Measurements from ENCODE around the gene DAAM1.

Gene DAAM1

GRCh38 chr14:59302313-59302712 is 113.8 kb downstream of the DAAM1 start:
- Mint-ChIP-seq H3K36me3 (ENCODE audit: low read depth) (no peaks in the 10 kb centered on the region), H3K4me1 (peaks cover 13% of the 10 kb centered on the region), H3K9me3 (no peaks in the 10 kb centered on the region), H3K4me3 (no peak overlapping the region), H3K27me3 (ENCODE audit: low read depth, poor library complexity) (no peaks in the 10 kb centered on the region), H3K27ac (no peak overlapping the region)
- DNase-seq, result no peak
- TF ChIP-seq CTCF (IDR thresholded peaks at IDR 0.05), result no peak

GRCh38 chr14:59303216-59303615 is 114.7 kb downstream of the DAAM1 start:
- no peaks in the 10 kb centered on the region for H3K9me3 Mint-ChIP-seq
- no peak for DNase-seq
- H3K27me3 Mint-ChIP-seq (ENCODE audit: low read depth, poor library complexity), result no peaks in the 10 kb centered on the region
- H3K4me1 Mint-ChIP-seq, result peaks cover 17% of the 10 kb centered on the region
- no peaks in the 10 kb centered on the region for H3K36me3 Mint-ChIP-seq (ENCODE audit: low read depth)
- no peak overlapping the region for H3K27ac Mint-ChIP-seq
- no peak for TF ChIP-seq CTCF (IDR thresholded peaks at IDR 0.05)
- H3K4me3 Mint-ChIP-seq, result no peak overlapping the region

GRCh38 chr14:59305231-59305630 is 116.8 kb downstream of the DAAM1 start:
- Mint-ChIP-seq H3K9me3 (no peaks in the 10 kb centered on the region), H3K4me1 (peaks cover 24% of the 10 kb centered on the region), H3K4me3 (no peak overlapping the region), H3K27me3 (ENCODE audit: low read depth, poor library complexity) (no peaks in the 10 kb centered on the region), H3K27ac (no peak overlapping the region), H3K36me3 (ENCODE audit: low read depth) (no peaks in the 10 kb centered on the region)
- no peak for DNase-seq
- no peak for TF ChIP-seq CTCF (IDR thresholded peaks at IDR 0.05)

GRCh38 chr14:59305836-59306555 is 117.5 kb downstream of the DAAM1 start:
- no peak overlapping the region for H3K27ac Mint-ChIP-seq
- no peak for DNase-seq

GRCh38 chr14:59306775-59307174 is 118.3 kb downstream of the DAAM1 start:
- H3K4me3 Mint-ChIP-seq, result no peak overlapping the region
- H3K36me3 Mint-ChIP-seq (ENCODE audit: low read depth), result no peaks in the 10 kb centered on the region
- TF ChIP-seq CTCF (IDR thresholded peaks at IDR 0.05), result no peak
- H3K27me3 Mint-ChIP-seq (ENCODE audit: low read depth, poor library complexity), result no peaks in the 10 kb centered on the region
- no peaks in the 10 kb centered on the region for H3K9me3 Mint-ChIP-seq
- DNase-seq, result no peak
- H3K4me1 Mint-ChIP-seq, result peaks cover 39% of the 10 kb centered on the region
- H3K27ac Mint-ChIP-seq, result no peak overlapping the region

More at GRCh38 chr14:59305836-59306555, 117.5 kb downstream of the DAAM1 start:
- Mint-ChIP-seq H3K4me3 (no peak overlapping the region), H3K9me3 (no peaks in the 10 kb centered on the region), H3K36me3 (ENCODE audit: low read depth) (no peaks in the 10 kb centered on the region), H3K4me1 (peaks cover 32% of the 10 kb centered on the region), H3K27me3 (ENCODE audit: low read depth, poor library complexity) (no peaks in the 10 kb centered on the region)
- no peak for TF ChIP-seq CTCF (IDR thresholded peaks at IDR 0.05)

GRCh38 chr14:59308086-59308485 is 119.6 kb downstream of the DAAM1 start:
- no peak for DNase-seq
- H3K9me3 Mint-ChIP-seq, result no peaks in the 10 kb centered on the region
- no peak for TF ChIP-seq CTCF (IDR thresholded peaks at IDR 0.05)
- H3K4me3 Mint-ChIP-seq, result no peak overlapping the region
- peak overlapping the region; percentile 44 for H3K27ac Mint-ChIP-seq
- H3K27me3 Mint-ChIP-seq (ENCODE audit: low read depth, poor library complexity), result no peaks in the 10 kb centered on the region
- H3K4me1 Mint-ChIP-seq, result peaks cover 44% of the 10 kb centered on the region
- H3K36me3 Mint-ChIP-seq (ENCODE audit: low read depth), result no peaks in the 10 kb centered on the region
